ENCODE results near the gene FKBP8. TPM values are rescaled to one million over a fixed set of nuclear protein-coding genes. Genes with fewer than 3 reads are reported as not detected.

Gene FKBP8
- total RNA-seq, 1 experiment from 2014 or later: 182 TPM

- no peaks in the 10 kb centered on the region; the same call in none of the 2 replicates for H3K4me1 ChIP-seq (ENCODE audit: control insufficient read depth, insufficient read depth, low read length)
- H3K27me3 ChIP-seq (ENCODE audit: control insufficient read depth, insufficient read depth, low read length): no peaks in the 10 kb centered on the region
- intact Hi-C loops (cut with micrococcal nuclease; ENCODE audit: unreplicated experiment): no loop called here
- no peak overlapping the region for H3K27ac ChIP-seq (ENCODE audit: low read length)
- DNase-seq (ENCODE audit: low read depth, low spot score) (no peak), ATAC-seq (no peak)
- no peak overlapping the region for H3K4me3 ChIP-seq (ENCODE audit: low read depth in 2 of 2, low read length in 2 of 2)
- BruUV-seq (replicated peaks): no TSS peak
- CTCF ChIA-PET: interaction anchor here (0.7 kb wide), 1 partner anchor 850 kb away, joined by 7 read pairs; no protein-coding TSS in a partner anchor
- in situ Hi-C loops (cut with HindIII; ENCODE audit: low pct_unique_long_range_greater_than_20kb, low sequenced_read_pairs): no loop called here
- no peaks in the 10 kb centered on the region for H3K9me3 ChIP-seq (ENCODE audit: control insufficient read depth, insufficient read depth, low read depth, low read length)
- POLR2A ChIA-PET: no interaction called here
- no peaks in the 10 kb centered on the region for H3K36me3 ChIP-seq (ENCODE audit: control insufficient read depth, insufficient read depth, low read length)
- TF ChIP-seq SIN3A (IDR thresholded peaks at IDR 0.05; ENCODE audit: borderline replicate concordance, insufficient read depth, low read depth, low read length): no peak
- no peak for TF ChIP-seq REST (IDR thresholded peaks at IDR 0.05; ENCODE audit: insufficient read depth in 1 of 2, low read depth in 2 of 2, low read length in 1 of 2)
- TF ChIP-seq CTCF (IDR thresholded peaks at IDR 0.05): no peak
- no peak for TF ChIP-seq TCF7L2 (IDR thresholded peaks at IDR 0.05; ENCODE audit: low read depth, low read length)
- no peak for TF ChIP-seq POLR2AphosphoS5 (IDR thresholded peaks at IDR 0.05; ENCODE audit: low read depth, low read length)
Observed at GRCh38 chr19:18493440-18494266, 49.7 kb downstream of the FKBP8 start.

GRCh38 chr19:18491995-18492953 is 51.1 kb downstream of the FKBP8 start:
- in situ Hi-C loops (cut with HindIII; ENCODE audit: low pct_unique_long_range_greater_than_20kb, low sequenced_read_pairs): no loop called here
- H3K4me3 ChIP-seq (ENCODE audit: low read depth in 2 of 2, low read length in 2 of 2): no peak overlapping the region
- ChIA-PET CTCF (no interaction called here), POLR2A (no interaction called here)
- H3K36me3 ChIP-seq (ENCODE audit: control insufficient read depth, insufficient read depth, low read length): no peaks in the 10 kb centered on the region
- no peaks in the 10 kb centered on the region for H3K27me3 ChIP-seq (ENCODE audit: control insufficient read depth, insufficient read depth, low read length)
- TF ChIP-seq TCF7L2 (IDR thresholded peaks at IDR 0.05; ENCODE audit: low read depth, low read length) (no peak), CTCF (IDR thresholded peaks at IDR 0.05) (no peak), REST (IDR thresholded peaks at IDR 0.05; ENCODE audit: insufficient read depth in 1 of 2, low read depth in 2 of 2, low read length in 1 of 2) (no peak), SIN3A (IDR thresholded peaks at IDR 0.05; ENCODE audit: borderline replicate concordance, insufficient read depth, low read depth, low read length) (no peak), POLR2AphosphoS5 (IDR thresholded peaks at IDR 0.05; ENCODE audit: low read depth, low read length) (no peak)
- no TSS peak for BruUV-seq (replicated peaks)
- intact Hi-C loops (cut with micrococcal nuclease; ENCODE audit: unreplicated experiment): no loop called here
- no peaks in the 10 kb centered on the region; the same call in none of the 2 replicates for H3K4me1 ChIP-seq (ENCODE audit: control insufficient read depth, insufficient read depth, low read length)
- H3K9me3 ChIP-seq (ENCODE audit: control insufficient read depth, insufficient read depth, low read depth, low read length): no peaks in the 10 kb centered on the region
- DNase-seq (ENCODE audit: low read depth, low spot score): no peak
- no peak for ATAC-seq
- no peak overlapping the region for H3K27ac ChIP-seq (ENCODE audit: low read length)
